ENCODE measurements around the gene MTIF2.

Gene MTIF2

DNA sequence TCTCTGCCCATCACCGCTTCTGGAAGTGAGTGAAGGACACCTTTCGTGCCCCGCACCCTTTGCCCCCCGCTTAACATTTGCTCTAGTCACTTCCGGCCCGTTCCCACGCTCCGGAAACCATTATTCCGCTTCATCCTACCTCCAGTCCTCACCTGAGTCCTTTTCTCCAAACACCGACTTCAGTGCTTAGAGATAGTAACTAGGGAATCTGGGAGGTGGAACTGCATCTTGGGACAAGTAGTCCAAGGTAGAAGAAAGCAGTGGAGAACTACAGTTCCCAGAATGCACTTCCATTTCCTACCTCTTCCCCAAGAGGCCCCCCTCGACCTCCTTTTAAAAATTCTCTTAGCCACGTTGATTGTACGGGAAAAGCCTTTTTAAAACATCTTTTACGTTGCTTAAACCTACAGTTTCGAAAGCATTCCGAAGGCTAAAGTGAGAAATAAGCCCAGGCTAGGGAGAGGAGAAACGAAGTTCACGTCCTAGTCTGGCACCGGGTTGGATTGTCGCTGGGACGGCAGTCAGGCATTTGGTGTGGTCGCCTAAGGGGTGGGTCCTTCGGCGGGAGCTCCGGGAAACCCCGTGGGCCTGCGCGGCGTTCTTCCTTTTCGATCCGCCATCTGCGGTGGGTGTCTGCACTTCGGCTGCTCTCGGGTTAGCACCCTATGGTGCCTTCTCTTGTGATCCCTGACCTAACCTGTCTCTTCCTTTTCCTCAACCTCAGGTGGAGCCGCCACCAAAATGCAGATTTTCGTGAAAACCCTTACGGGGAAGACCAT lies 36.8 kb downstream of the MTIF2 start, which contains the start of the genes CLHC1 and RPS27A:
Gene CLHC1 (minus strand): TSS at position 210 of the 779 bp plus-strand sequence. CDS start 9,882 bp downstream, outside the sequence.
Gene RPS27A (plus strand): TSS at position 605 of the 779 bp plus-strand sequence. CDS start 137 bp downstream, at position 742.
- peak within 1 kb of the TSS; percentile 78 for H3K4me2 ChIP-seq (ENCODE audit: insufficient read depth, low read length, poor library complexity, severe bottlenecking)
- no peak within 1 kb of the TSS for H2BK15ac ChIP-seq (ENCODE audit: low read length)
- no peak within 1 kb of the TSS for H2BK5ac ChIP-seq (ENCODE audit: low read length)
- no CpG with 5 or more reads among the region's 37 CpGs for WGBS, 2 donors (ENCODE audit: extremely low coverage in 2 of 2, insufficient read length in 2 of 2, insufficient replicate concordance in 1 of 2)
- H3K14ac ChIP-seq (ENCODE audit: low read length): peak within 1 kb of the TSS; percentile 25
- no peak within 1 kb of the TSS for H2BK12ac ChIP-seq (ENCODE audit: low read length)
- peak within 1 kb of the TSS; percentile 53 for H3K23ac ChIP-seq (ENCODE audit: low read depth, low read length, poor library complexity)
- peak within 1 kb of the TSS; percentile 64 to 93 for H3K4me3 ChIP-seq (ENCODE audit: low read length in 2 of 2)
- H3K18ac ChIP-seq (ENCODE audit: low read length): peak within 1 kb of the TSS; percentile 82
- peaks cover 2% of the 10 kb centered on the region for H3K79me1 ChIP-seq (ENCODE audit: low read depth, low read length)
- peak; percentile 92 for DNase-seq (ENCODE audit: low spot score)
- H3K4me1 ChIP-seq (ENCODE audit: control insufficient read depth in 2 of 2, insufficient read depth in 1 of 2, low read depth in 1 of 2, low read length in 2 of 2): peaks cover 5 to 9% of the 10 kb centered on the region in 2 donors
- no peak within 1 kb of the TSS for H3K4ac ChIP-seq (ENCODE audit: low read length)
- H3K36me3 ChIP-seq (replicated peaks in 1 of 2; ENCODE audit: control insufficient read depth in 2 of 2, insufficient read depth in 2 of 2, low read length in 2 of 2): peaks cover 9 to 55% of the 10 kb centered on the region in 2 donors
- H4K91ac ChIP-seq (ENCODE audit: low read depth, low read length, poor library complexity): no peak within 1 kb of the TSS
- H4K8ac ChIP-seq (ENCODE audit: low read depth, low read length): no peak within 1 kb of the TSS
- H3K9me3 ChIP-seq (replicated peaks in 1 of 2; ENCODE audit: control insufficient read depth in 2 of 2, insufficient read depth in 1 of 2, low read depth in 1 of 2, low read length in 2 of 2): no peaks in the 10 kb centered on the region
- H2AFZ ChIP-seq (ENCODE audit: low read length): peak within 1 kb of the TSS; percentile 85
- H2BK120ac ChIP-seq (ENCODE audit: low read depth, low read length): no peak within 1 kb of the TSS
- peak within 1 kb of the TSS; percentile 58 for H3K27ac ChIP-seq (replicated peaks; ENCODE audit: low read length)
- peak within 1 kb of the TSS; percentile 92 for H3K9ac ChIP-seq (ENCODE audit: low read depth, low read length, poor library complexity)
- H2AK5ac ChIP-seq (ENCODE audit: low read depth, low read length): peak within 1 kb of the TSS; percentile 6
- no peaks in the 10 kb centered on the region for H3K27me3 ChIP-seq (ENCODE audit: control insufficient read depth in 3 of 3, insufficient read depth in 3 of 3, low read depth in 1 of 3, low read length in 3 of 3)

DNA sequence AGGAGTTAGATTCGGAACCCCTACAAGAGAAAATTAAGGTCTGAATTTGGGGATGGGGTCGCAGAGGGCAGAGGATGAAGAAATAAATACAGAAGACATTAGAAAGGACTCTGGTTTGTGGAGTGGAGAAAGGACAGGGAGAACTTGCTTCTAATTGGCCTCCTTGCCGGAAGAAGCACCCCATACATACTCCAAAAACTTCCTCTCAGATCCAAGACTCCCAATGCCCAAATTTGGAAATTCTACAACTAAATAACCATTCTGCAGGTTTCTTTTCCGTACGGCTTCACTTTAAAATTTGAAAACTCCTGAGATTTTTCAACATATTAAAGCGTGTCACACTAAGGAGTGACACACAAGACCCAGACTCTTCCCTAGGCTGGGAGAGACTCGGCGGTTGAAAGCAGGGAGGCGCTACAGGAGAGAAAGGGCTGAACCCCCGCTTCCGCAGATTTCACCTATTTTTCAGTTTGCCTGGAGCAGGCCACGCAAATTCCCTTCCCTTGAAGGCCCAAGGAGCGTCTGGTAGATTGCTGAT lies 37.4 kb downstream of the MTIF2 start:
- H2BK12ac ChIP-seq (ENCODE audit: low read length): no peak overlapping the region
- no peak overlapping the region for H2BK15ac ChIP-seq (ENCODE audit: low read length)
- peak overlapping the region; percentile 53 for H3K23ac ChIP-seq (ENCODE audit: low read depth, low read length, poor library complexity)
- H2AK5ac ChIP-seq (ENCODE audit: low read depth, low read length): no peak overlapping the region
- H3K18ac ChIP-seq (ENCODE audit: low read length): peak overlapping the region; percentile 33
- H3K36me3 ChIP-seq (replicated peaks in 1 of 2; ENCODE audit: control insufficient read depth in 2 of 2, insufficient read depth in 2 of 2, low read length in 2 of 2): peaks cover 9 to 49% of the 10 kb centered on the region in 2 donors
- H3K9me3 ChIP-seq (replicated peaks in 1 of 2; ENCODE audit: control insufficient read depth in 2 of 2, insufficient read depth in 1 of 2, low read depth in 1 of 2, low read length in 2 of 2): no peaks in the 10 kb centered on the region
- H3K4me3 ChIP-seq (ENCODE audit: low read length in 2 of 2): peak overlapping the region; percentile 64 to 93
- H3K9ac ChIP-seq (ENCODE audit: low read depth, low read length, poor library complexity): peak overlapping the region; percentile 75
- H3K4me2 ChIP-seq (ENCODE audit: insufficient read depth, low read length, poor library complexity, severe bottlenecking): peak overlapping the region; percentile 57
- H3K27ac ChIP-seq (replicated peaks; ENCODE audit: low read length): peak overlapping the region; percentile 51
- peaks cover 2% of the 10 kb centered on the region for H3K79me1 ChIP-seq (ENCODE audit: low read depth, low read length)
- no CpG with 5 or more reads among the region's 13 CpGs for WGBS, 2 donors (ENCODE audit: extremely low coverage in 2 of 2, insufficient read length in 2 of 2, insufficient replicate concordance in 1 of 2)
- no peak overlapping the region for H2BK5ac ChIP-seq (ENCODE audit: low read length)
- no peaks in the 10 kb centered on the region for H3K27me3 ChIP-seq (ENCODE audit: control insufficient read depth in 3 of 3, insufficient read depth in 3 of 3, low read depth in 1 of 3, low read length in 3 of 3)
- H3K4me1 ChIP-seq (ENCODE audit: control insufficient read depth in 2 of 2, insufficient read depth in 1 of 2, low read depth in 1 of 2, low read length in 2 of 2): peaks cover 5 to 9% of the 10 kb centered on the region in 2 donors
- DNase-seq (ENCODE audit: low spot score): no peak
- no peak overlapping the region for H3K14ac ChIP-seq (ENCODE audit: low read length)
- H2AFZ ChIP-seq (ENCODE audit: low read length): peak overlapping the region; percentile 85
- no peak overlapping the region for H2BK120ac ChIP-seq (ENCODE audit: low read depth, low read length)
- H4K8ac ChIP-seq (ENCODE audit: low read depth, low read length): no peak overlapping the region
- H4K91ac ChIP-seq (ENCODE audit: low read depth, low read length, poor library complexity): no peak overlapping the region
- H3K4ac ChIP-seq (ENCODE audit: low read length): no peak overlapping the region

- Histone ChIP-seq H3K27ac (replicated peaks; ENCODE audit: low read length) (no peak overlapping the region), H2AFZ (ENCODE audit: low read length) (no peak overlapping the region), H4K8ac (ENCODE audit: low read depth, low read length) (no peak overlapping the region), H3K9ac (ENCODE audit: low read depth, low read length, poor library complexity) (no peak overlapping the region), H3K14ac (ENCODE audit: low read length) (no peak overlapping the region), H2BK15ac (ENCODE audit: low read length) (no peak overlapping the region), H4K91ac (ENCODE audit: low read depth, low read length, poor library complexity) (no peak overlapping the region), H3K4ac (ENCODE audit: low read length) (no peak overlapping the region), H3K79me1 (ENCODE audit: low read depth, low read length) (peaks cover 2% of the 10 kb centered on the region), H3K18ac (ENCODE audit: low read length) (no peak overlapping the region), H2BK12ac (ENCODE audit: low read length) (no peak overlapping the region), H3K9me3 (replicated peaks in 1 of 2; ENCODE audit: control insufficient read depth in 2 of 2, insufficient read depth in 1 of 2, low read depth in 1 of 2, low read length in 2 of 2) (no peaks in the 10 kb centered on the region), H3K23ac (ENCODE audit: low read depth, low read length, poor library complexity) (no peak overlapping the region), H2BK5ac (ENCODE audit: low read length) (no peak overlapping the region), H3K36me3 (replicated peaks in 1 of 2; ENCODE audit: control insufficient read depth in 2 of 2, insufficient read depth in 2 of 2, low read length in 2 of 2) (peaks cover 6 to 38% of the 10 kb centered on the region in 2 donors), H3K4me1 (ENCODE audit: control insufficient read depth in 2 of 2, insufficient read depth in 1 of 2, low read depth in 1 of 2, low read length in 2 of 2) (peaks cover 5 to 9% of the 10 kb centered on the region in 2 donors), H2AK5ac (ENCODE audit: low read depth, low read length) (no peak overlapping the region), H2BK120ac (ENCODE audit: low read depth, low read length) (no peak overlapping the region), H3K27me3 (ENCODE audit: control insufficient read depth in 3 of 3, insufficient read depth in 3 of 3, low read depth in 1 of 3, low read length in 3 of 3) (no peaks in the 10 kb centered on the region), H3K4me2 (ENCODE audit: insufficient read depth, low read length, poor library complexity, severe bottlenecking) (no peak overlapping the region), H3K4me3 (ENCODE audit: low read length in 2 of 2) (no peak overlapping the region)
- DNase-seq (ENCODE audit: low spot score): no peak
- no CpG with 5 or more reads among the region's 3 CpGs for WGBS, 2 donors (ENCODE audit: extremely low coverage in 2 of 2, insufficient read length in 2 of 2, insufficient replicate concordance in 1 of 2)
These were observed 38.5 kb downstream of the MTIF2 start for GRCh38 chr2:55230551-55230950.

GRCh38 chr2:55229221-55229620 lies 39.8 kb downstream of the MTIF2 start:
- H3K23ac ChIP-seq (ENCODE audit: low read depth, low read length, poor library complexity): no peak overlapping the region
- H3K79me1 ChIP-seq (ENCODE audit: low read depth, low read length): peaks cover 3% of the 10 kb centered on the region
- no peak overlapping the region for H3K4ac ChIP-seq (ENCODE audit: low read length)
- H2BK15ac ChIP-seq (ENCODE audit: low read length): no peak overlapping the region
- no peak overlapping the region for H3K14ac ChIP-seq (ENCODE audit: low read length)
- H2AK5ac ChIP-seq (ENCODE audit: low read depth, low read length): no peak overlapping the region
- H3K36me3 ChIP-seq (replicated peaks in 1 of 2; ENCODE audit: control insufficient read depth in 2 of 2, insufficient read depth in 2 of 2, low read length in 2 of 2): peaks cover 3 to 38% of the 10 kb centered on the region in 2 donors
- no peak overlapping the region for H3K4me2 ChIP-seq (ENCODE audit: insufficient read depth, low read length, poor library complexity, severe bottlenecking)
- H4K8ac ChIP-seq (ENCODE audit: low read depth, low read length): no peak overlapping the region
- no peak overlapping the region for H2BK12ac ChIP-seq (ENCODE audit: low read length)
- no peak overlapping the region for H3K9ac ChIP-seq (ENCODE audit: low read depth, low read length, poor library complexity)
- no CpG with 5 or more reads among the region's 2 CpGs for WGBS, 2 donors (ENCODE audit: extremely low coverage in 2 of 2, insufficient read length in 2 of 2, insufficient replicate concordance in 1 of 2)
- no peak overlapping the region for H2AFZ ChIP-seq (ENCODE audit: low read length)
- H2BK120ac ChIP-seq (ENCODE audit: low read depth, low read length): no peak overlapping the region
- H3K9me3 ChIP-seq (replicated peaks in 1 of 2; ENCODE audit: control insufficient read depth in 2 of 2, insufficient read depth in 1 of 2, low read depth in 1 of 2, low read length in 2 of 2): peaks cover 0 to 4% of the 10 kb centered on the region in 2 donors
- H2BK5ac ChIP-seq (ENCODE audit: low read length): no peak overlapping the region
- H3K4me3 ChIP-seq (ENCODE audit: low read length in 2 of 2): no peak overlapping the region
- H3K27me3 ChIP-seq (ENCODE audit: control insufficient read depth in 3 of 3, insufficient read depth in 3 of 3, low read depth in 1 of 3, low read length in 3 of 3): no peaks in the 10 kb centered on the region
- H3K4me1 ChIP-seq (ENCODE audit: control insufficient read depth in 2 of 2, insufficient read depth in 1 of 2, low read depth in 1 of 2, low read length in 2 of 2): peaks cover 3 to 9% of the 10 kb centered on the region in 2 donors
- H3K27ac ChIP-seq (replicated peaks; ENCODE audit: low read length): no peak overlapping the region
- no peak overlapping the region for H3K18ac ChIP-seq (ENCODE audit: low read length)
- no peak for DNase-seq (ENCODE audit: low spot score)
- H4K91ac ChIP-seq (ENCODE audit: low read depth, low read length, poor library complexity): no peak overlapping the region

All from neuronal stem cell (in vitro differentiated cells).